HepG2 (cell line): ENCODE data around the gene EXOC6B. TPM values are rescaled to one million over a fixed set of nuclear protein-coding genes. Genes with fewer than 3 reads are reported as not detected.

Source experiments
- BCL6 ChIP-seq: IDR thresholded peaks from 2 replicates; pipeline ENCODE4 v1.6.1; 2016; ENCODE audit warnings: missing genetic modification reagents, missing compliant biosample characterization
- ELF3 ChIP-seq: IDR thresholded peaks from 2 replicates; pipeline ENCODE4 v1.6.1; 2016; ENCODE audit warnings: missing genetic modification reagents, missing compliant biosample characterization
- MAFF ChIP-seq: IDR thresholded peaks from 2 replicates; pipeline ENCODE4 v1.6.1; 2011; ENCODE audit warnings: low read depth, low read length, improper control_type of control experiment
- MIER2 ChIP-seq: IDR thresholded peaks from 2 replicates; pipeline ENCODE4 v1.6.1; 2016; ENCODE audit warnings: missing biosample characterization, missing genetic modification reagents
- MLX ChIP-seq: IDR thresholded peaks from 2 replicates; pipeline ENCODE4 v1.6.1; 2016
- NFYC ChIP-seq: IDR thresholded peaks from 2 replicates; pipeline ENCODE4 v1.6.1; 2016; ENCODE audit warnings: missing genetic modification reagents, missing compliant biosample characterization
- PHF8 ChIP-seq: sonication (generic); formaldehyde crosslinking; IDR thresholded peaks from 2 replicates; pipeline ENCODE4 v1.5.0; 2020; ENCODE audit warnings: missing genetic modification reagents
- STAG1 ChIP-seq: sonication (generic); formaldehyde crosslinking; IDR thresholded peaks from 2 replicates; pipeline ENCODE4 v1.4.0; 2020; ENCODE audit warnings: missing genetic modification reagents
- THAP11 ChIP-seq: IDR thresholded peaks from 2 replicates; pipeline ENCODE4 v1.6.1; 2016; ENCODE audit warnings: missing biosample characterization, missing genetic modification reagents
- THRA ChIP-seq: sonication (generic); formaldehyde crosslinking; IDR thresholded peaks from 2 replicates; pipeline ENCODE4 v1.4.0; 2020; ENCODE audit warnings: missing genetic modification reagents, borderline replicate concordance
- ZNF282 ChIP-seq: fragments of 450-650 bp; IDR thresholded peaks from 2 replicates; pipeline ENCODE4 v1.6.1; 2018; ENCODE audit not compliant: partially characterized antibody
- ZNF3 ChIP-seq: IDR thresholded peaks from 2 replicates; pipeline ENCODE4 v1.7.0; 2017; ENCODE audit warnings: inconsistent platforms
- ZNF350 ChIP-seq: sonication (generic); formaldehyde crosslinking; IDR thresholded peaks from 2 replicates; pipeline ENCODE4 v1.4.0; 2020; ENCODE audit warnings: mild to moderate bottlenecking, low read depth, missing genetic modification reagents, borderline replicate concordance
- ZNF512B ChIP-seq: sonication (generic); formaldehyde crosslinking; IDR thresholded peaks from 2 replicates; pipeline ENCODE4 v1.5.1; 2020; ENCODE audit warnings: missing genetic modification reagents, mild to moderate bottlenecking, borderline replicate concordance
- ZNF775 ChIP-seq: sonication (generic); formaldehyde crosslinking; IDR thresholded peaks from 2 replicates; pipeline ENCODE4 v1.4.0; 2020; ENCODE audit warnings: missing genetic modification reagents, mild to moderate bottlenecking, moderate library complexity, borderline replicate concordance
- polyA plus RNA-seq, 8 experiments: library from polyadenylated mRNA; depleted of rRNA in 3 of 8; stranded (reverse) in 7 of 8; unstranded in 1 of 8; fragments of >200 nt; fragmentation: Illumina TruSeq in 4 of 8; extraction: Trizol in 4 of 8; gene quantifications; 2 replicates each; pipeline versions ENCODE4 v1.2.1 to v1.2.3, GENCODE V29; 2011 to 2016; ENCODE audit warnings: low read depth in 4 of 8, missing spikeins in 1 of 8, mixed read lengths in 1 of 8; ENCODE audit not compliant: insufficient read depth in 1 of 8
- total RNA-seq, 5 experiments: library from RNA; depleted of rRNA; stranded (reverse); fragments of >200 nt; fragmentation: Illumina TruSeq; extraction: Trizol; gene quantifications; 2 replicates each; pipeline ENCODE4 v1.2.3, GENCODE V29; 2016; ENCODE audit warnings: low read depth in 1 of 5
- TF ChIP-seq, protein P1 (sequence below): sonication (generic); formaldehyde crosslinking; IDR thresholded peaks from 2 replicates; pipeline ENCODE4 v1.8.1; 2023; ENCODE audit warnings: mild to moderate bottlenecking, moderate library complexity, missing genetic modification reagents
- TF ChIP-seq, protein P2 (sequence below): sonication (generic); formaldehyde crosslinking; IDR thresholded peaks from 2 replicates; pipeline ENCODE4 v1.4.0; 2020; ENCODE audit warnings: missing genetic modification reagents
- TF ChIP-seq, protein P3 (sequence below), 2 experiments: sonication (generic) in 1 of 2; formaldehyde crosslinking in 1 of 2; IDR thresholded peaks; 2 replicates each; pipeline versions ENCODE4 v1.4.0 to v1.6.1; 2016 to 2020; ENCODE audit warnings: borderline replicate concordance in 1 of 2, low read depth in 1 of 2, mild to moderate bottlenecking in 1 of 2, missing genetic modification reagents in 1 of 2

The EXOC6B gene
- total and polyA plus RNA-seq, 2 of the 13 experiments (the other 11 are each of a cell fraction or from before 2014, with no cell fraction given), result 9.1 to 15.9 TPM

GRCh38 chr2:72815655-72816278 is 10.1 kb downstream of the EXOC6B start (continued):
- TF ChIP-seq THRA (CRISPR knock-in tag), result peak; percentile 36; the same call in 1 of the 2 replicates
- TF ChIP-seq ZNF3 (CRISPR knock-in tag), result no peak
- TF ChIP-seq PHF8 (CRISPR knock-in tag), result no peak
- TF ChIP-seq STAG1 (CRISPR knock-in tag), result peak; percentile 40
- TF ChIP-seq MLX (CRISPR knock-in tag), result no peak
- TF ChIP-seq ZNF512B (CRISPR knock-in tag), result no peak
- TF ChIP-seq, protein P1, sequence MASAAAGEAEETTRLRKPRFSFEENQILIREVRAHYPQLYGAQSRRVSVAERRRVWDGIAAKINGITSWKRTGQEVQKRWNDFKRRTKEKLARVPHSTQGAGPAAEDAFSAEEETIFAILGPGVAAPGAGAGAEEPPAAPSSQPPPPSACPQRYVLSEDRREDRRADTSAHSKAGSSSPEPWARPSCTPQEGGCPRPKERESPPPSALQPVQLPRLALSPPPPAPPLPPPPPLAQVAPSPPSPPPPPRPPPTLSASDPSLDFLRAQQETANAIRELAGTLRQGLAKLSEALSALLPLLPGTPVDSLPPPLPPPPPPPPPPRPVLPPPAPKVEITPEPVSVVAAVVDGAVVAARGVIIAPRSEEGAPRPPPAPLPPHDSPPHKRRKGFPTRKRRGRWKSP (CRISPR knock-in tag), result no peak
- TF ChIP-seq BCL6 (CRISPR knock-in tag), result peak; percentile 29; the same call in 1 of the 2 replicates
- no peak for TF ChIP-seq NFYC (CRISPR knock-in tag)
- TF ChIP-seq, protein P2, sequence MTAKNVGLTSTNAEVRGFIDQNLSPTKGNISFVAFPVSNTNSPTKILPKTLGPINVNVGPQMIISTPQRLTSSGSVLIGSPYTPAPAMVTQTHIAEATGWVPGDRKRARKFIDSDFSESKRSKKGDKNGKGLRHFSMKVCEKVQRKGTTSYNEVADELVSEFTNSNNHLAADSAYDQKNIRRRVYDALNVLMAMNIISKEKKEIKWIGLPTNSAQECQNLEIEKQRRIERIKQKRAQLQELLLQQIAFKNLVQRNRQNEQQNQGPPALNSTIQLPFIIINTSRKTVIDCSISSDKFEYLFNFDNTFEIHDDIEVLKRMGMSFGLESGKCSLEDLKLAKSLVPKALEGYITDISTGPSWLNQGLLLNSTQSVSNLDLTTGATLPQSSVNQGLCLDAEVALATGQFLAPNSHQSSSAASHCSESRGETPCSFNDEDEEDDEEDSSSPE (CRISPR knock-in tag), result 0 out of 2 replicates have a peak, but pooled peaks have one; percentile 29
- no peak for TF ChIP-seq MAFF
- no peak for TF ChIP-seq ZNF775 (CRISPR knock-in tag)
- TF ChIP-seq ZNF282, result no peak
- TF ChIP-seq THAP11 (CRISPR knock-in tag), result peak; percentile 65; the same call in 1 of the 2 replicates
- 0 out of 2 replicates have a peak, but pooled peaks have one; percentile 21 for TF ChIP-seq ZNF350
- peak; percentile 41; the same call in 1 of the 2 replicates for TF ChIP-seq MIER2 (CRISPR knock-in tag)
- TF ChIP-seq ELF3 (CRISPR knock-in tag), result no peak
- TF ChIP-seq, protein P3, sequence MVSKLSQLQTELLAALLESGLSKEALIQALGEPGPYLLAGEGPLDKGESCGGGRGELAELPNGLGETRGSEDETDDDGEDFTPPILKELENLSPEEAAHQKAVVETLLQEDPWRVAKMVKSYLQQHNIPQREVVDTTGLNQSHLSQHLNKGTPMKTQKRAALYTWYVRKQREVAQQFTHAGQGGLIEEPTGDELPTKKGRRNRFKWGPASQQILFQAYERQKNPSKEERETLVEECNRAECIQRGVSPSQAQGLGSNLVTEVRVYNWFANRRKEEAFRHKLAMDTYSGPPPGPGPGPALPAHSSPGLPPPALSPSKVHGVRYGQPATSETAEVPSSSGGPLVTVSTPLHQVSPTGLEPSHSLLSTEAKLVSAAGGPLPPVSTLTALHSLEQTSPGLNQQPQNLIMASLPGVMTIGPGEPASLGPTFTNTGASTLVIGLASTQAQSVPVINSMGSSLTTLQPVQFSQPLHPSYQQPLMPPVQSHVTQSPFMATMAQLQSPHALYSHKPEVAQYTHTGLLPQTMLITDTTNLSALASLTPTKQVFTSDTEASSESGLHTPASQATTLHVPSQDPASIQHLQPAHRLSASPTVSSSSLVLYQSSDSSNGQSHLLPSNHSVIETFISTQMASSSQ (IDR thresholded peaks at IDR 0.05; ENCODE audit: low read depth), result no peak
- TF ChIP-seq, protein P3 (CRISPR knock-in tag; IDR thresholded peaks at IDR 0.05; ENCODE audit: borderline replicate concordance), result no peak
